GM18868 (cell line): ENCODE results near the gene CASS4.
"Not testable (repeated sequence)": the region's sequence is repeated elsewhere in the genome, so short reads cannot be mapped to it uniquely, and the experiment has no call there.

Experiments used
- ATAC-seq: cut with Tn5 transposase; IDR thresholded peaks from one replicate; pipeline ENCODE4 v1.9.1; 2021; ENCODE audit warnings: mild to moderate bottlenecking, moderate library complexity; ENCODE audit not compliant: unreplicated experiment

Gene CASS4, protein sequence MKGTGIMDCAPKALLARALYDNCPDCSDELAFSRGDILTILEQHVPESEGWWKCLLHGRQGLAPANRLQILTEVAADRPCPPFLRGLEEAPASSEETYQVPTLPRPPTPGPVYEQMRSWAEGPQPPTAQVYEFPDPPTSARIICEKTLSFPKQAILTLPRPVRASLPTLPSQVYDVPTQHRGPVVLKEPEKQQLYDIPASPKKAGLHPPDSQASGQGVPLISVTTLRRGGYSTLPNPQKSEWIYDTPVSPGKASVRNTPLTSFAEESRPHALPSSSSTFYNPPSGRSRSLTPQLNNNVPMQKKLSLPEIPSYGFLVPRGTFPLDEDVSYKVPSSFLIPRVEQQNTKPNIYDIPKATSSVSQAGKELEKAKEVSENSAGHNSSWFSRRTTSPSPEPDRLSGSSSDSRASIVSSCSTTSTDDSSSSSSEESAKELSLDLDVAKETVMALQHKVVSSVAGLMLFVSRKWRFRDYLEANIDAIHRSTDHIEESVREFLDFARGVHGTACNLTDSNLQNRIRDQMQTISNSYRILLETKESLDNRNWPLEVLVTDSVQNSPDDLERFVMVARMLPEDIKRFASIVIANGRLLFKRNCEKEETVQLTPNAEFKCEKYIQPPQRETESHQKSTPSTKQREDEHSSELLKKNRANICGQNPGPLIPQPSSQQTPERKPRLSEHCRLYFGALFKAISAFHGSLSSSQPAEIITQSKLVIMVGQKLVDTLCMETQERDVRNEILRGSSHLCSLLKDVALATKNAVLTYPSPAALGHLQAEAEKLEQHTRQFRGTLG

DNA sequence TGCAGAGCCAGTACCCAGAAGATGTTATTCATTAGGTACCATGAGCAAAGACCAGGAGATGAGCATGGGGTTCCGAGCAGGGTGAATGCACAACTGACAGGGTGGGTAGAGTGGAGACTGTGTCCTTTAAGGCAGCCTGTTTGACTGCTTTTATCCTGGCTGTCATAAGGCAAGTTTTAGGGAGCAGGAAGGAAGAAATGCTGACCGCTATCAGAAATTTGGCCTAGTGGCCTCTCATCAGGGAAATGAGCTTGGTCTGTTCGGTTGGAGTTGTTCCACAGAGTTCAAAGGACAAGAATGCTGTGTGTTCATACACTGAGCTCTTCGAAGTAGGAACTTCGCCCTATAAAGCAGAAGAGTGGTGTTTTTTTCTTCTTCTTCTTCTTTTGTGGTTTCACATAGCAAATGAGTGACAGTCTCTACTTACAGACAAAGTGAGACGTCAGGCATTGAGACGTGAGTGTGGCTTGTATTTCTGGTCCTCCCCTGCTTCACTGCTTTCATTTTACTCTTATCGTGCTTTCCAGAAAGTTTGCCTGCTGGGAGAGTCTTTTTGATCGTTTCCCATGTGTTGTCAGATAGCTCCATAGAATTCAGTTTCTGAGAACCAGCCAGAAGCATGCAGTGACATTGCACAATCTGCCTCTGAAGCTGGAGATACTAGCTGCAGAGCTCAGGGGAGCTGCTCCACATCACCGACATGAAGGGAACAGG lies at the start of gene CASS4:
Gene CASS4, plus strand, starts transcription at position 502 of the 714 bp plus-strand sequence. Its CDS starts 199 bp downstream, at position 701.
- peak; percentile 83 for ATAC-seq

DNA sequence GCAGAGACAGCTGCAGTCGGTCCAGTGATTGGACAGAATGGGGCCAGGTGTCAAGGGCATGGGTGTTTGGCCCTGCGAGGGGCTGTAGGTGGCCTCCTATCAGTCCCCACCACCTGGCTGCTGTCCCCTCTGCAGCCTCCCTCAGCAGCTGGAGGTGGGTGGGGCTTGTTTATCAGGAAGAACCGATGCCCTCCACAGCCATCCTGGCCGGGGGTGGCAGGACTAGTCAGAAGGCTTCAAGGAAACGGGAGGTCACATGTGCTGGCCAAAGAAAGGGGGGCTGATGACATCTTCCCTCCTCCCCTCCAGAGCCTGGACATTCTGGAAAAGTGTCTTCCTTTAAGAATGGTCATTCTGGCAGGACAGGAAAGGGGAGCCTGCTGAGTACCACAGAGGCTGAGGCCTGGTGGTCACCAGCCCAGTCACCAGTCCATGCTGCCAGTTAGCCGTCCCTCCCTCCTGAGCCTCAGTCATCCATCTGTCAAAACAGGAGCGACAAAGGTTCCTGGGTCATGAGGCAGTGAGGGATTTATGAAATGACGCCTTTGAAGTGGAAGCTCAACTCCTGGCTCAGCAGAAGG lies 49.1 kb upstream of the CASS4 start:
- ATAC-seq, result no peak

DNA sequence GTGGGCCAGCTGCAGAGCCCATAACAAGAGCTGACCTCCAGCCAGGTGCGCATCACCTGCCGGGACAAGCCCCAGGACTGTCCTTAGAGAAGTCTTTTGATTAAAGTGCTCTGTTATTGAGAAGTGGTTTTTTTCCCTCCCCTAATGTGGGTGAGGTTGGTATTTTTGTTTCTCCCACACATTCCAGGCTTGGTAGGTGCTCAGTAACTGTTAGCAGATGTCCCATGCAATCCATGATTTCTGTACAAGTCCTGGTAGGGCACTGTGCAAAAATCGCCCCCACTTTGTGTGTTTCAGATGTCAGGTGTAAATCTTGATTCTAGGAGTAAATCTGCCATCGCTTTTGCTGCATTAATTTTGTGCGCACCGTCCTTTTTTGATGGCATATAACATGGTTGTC lies 48.6 kb upstream of the CASS4 start:
- no peak for ATAC-seq

DNA sequence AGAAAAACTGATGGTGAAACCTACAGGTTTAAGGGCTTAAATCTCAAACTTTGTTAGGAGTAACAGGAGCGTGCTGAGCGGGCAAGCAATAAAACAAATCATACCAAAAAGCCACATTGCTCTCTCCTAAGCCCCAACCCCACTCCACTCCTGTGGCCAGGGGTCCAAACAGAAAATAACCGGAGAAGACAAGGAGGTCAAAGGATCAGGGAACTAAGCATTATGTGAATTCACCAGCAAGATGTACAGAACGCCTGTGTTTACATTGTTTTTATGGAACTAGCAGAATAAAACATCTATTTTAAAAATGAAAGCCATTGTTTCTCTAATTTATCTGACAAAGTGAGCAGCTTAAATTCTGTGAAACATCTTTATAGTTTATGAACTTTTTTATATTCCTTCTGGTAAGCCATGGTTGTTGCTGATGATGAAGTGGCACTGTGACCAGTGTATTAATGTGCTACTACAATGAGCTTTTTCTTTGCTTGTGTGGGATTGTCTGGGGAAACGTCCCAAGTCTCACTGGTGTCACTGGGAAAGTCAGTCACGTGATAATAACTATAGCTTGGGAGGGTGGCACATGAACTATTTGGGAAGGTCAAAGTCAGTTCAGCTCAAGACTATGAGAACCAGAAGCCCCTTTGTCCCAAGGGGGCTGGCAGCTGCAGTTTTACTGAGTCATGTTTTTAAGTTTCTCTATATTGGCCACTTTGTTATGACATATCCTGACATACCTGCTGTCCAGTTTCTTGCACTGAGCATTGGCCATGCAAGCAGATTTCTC lies 43.5 kb upstream of the CASS4 start:
- ATAC-seq, result no peak

DNA sequence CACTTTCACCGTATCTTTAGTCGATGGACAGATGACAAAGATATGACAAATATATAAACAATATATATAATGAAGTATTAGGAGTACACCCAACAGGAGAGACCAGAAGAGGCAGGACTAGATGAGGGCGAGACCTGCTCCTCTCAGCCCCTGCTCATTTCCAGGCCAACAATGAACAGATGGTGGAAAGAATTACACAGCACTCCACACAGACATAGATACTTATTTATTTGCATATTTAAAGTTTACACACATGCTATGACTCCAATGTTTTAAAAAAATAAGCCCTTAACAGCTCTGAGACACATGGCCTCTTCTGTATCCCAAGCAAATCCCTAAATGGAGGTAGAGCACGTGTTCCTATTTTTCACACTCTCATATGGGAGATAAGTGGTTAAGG lies 42.9 kb upstream of the CASS4 start:
- no peak for ATAC-seq

DNA sequence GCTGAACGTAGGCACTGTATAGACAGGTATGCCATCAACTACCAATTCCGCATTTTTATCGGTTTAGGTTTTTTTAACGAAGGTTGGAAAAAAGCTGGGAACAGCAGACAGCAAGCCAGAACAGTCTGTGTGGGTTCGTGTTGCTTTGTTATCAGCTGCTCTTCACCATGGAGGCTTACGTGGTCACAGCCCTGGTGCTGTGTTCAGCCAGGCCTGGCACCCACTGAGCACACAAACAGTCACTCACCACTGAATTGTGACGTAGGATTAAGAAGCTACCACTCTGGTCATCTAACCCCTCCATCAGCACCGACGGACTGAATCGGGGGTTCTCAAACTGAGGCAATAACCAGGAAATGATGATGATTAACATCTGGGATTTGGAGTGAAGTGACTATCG lies 40.1 kb upstream of the CASS4 start:
- no peak for ATAC-seq

DNA sequence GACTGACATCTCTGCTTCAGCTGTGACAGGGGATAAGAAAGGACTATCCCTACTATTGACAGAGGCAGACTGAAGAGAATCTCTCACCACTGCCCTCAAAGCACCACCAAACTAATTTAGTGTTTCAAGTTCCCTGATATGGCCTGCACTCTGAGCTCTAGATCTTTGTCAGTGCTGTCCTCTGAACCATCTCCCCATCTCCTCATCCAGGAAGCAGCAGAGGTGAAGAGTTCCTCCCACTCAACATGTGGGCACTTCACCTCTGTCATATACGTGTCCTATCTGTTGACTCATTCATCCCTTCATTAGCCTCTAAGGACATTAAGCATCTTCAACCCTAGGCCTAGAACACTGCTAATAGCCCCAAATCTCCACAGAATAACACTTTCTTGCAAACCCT lies 39.2 kb upstream of the CASS4 start:
- no peak for ATAC-seq

DNA sequence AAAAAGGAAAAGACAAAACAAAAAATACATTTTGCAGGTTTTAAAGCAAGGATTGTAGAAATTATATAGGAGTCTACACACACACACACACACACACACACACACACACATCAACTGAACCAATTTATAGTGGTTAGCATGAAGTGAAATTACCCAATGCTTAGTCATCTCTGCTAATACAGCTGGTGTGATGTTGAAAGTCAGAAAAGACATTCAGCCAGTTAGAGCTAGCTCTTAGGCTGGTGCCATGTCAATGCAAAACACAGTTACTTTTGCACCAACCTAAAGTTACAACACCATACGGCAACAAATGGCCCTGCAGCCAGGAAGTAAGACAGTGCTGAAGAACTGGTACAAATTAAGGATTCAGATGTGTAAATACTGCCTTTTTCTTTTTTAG lies 38.1 kb upstream of the CASS4 start:
- peak; percentile 73 for ATAC-seq

DNA sequence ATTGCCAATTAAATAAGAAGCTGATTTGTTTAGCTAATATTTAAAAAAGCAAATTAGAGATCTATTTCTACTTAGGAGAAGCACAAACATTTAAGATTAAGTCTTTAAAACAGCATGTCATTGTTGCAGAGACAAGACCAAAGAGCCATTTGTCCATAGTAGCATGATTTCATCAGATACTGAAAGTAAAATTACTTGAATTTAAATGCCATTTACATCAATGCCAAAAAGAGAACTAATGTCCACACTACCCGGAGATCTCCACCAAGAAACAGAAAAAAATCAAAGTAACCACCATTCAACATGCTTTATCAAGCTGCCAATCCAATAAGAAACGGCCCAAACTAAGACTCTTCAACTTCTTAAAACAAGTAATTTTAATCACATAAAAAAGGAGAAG lies 35.7 kb upstream of the CASS4 start:
- no peak for ATAC-seq

DNA sequence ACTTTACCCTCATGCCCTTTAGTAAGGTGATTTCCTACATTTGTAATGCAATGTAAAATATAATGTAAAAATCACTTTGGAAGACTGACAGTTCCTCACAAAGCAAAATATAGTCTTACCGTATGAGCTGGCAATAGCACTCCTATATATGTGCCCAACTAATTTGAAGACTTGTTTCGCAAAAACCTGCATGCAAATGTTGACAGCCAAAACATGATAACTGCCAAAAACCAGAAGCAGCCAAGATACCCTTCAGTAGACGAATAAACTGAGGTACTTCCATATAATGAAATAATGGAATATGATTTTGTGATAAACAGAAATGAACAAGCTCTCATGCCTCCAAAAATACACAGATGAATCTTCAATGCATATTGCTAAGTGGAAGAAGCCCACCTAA lies 33.7 kb upstream of the CASS4 start:
- ATAC-seq, result no peak

DNA sequence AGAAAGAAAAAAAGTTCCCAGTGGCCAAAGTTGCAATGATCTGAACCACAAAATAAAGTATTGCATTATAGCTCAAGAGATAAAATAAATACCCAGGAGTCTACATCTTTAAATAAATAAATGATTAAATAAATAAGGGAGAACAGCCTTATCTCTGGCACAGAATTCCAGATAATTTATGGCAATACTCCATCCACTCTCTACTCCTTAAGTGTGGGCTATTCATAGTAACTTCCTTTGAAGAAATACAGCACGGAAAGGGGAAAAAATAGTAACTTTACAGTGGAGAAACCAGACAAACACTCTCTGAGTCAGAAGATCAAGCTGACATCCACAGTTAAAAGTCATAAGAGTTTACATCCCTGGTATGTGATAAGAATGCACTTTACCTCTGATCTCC lies 31.7 kb upstream of the CASS4 start:
- no peak for ATAC-seq

DNA sequence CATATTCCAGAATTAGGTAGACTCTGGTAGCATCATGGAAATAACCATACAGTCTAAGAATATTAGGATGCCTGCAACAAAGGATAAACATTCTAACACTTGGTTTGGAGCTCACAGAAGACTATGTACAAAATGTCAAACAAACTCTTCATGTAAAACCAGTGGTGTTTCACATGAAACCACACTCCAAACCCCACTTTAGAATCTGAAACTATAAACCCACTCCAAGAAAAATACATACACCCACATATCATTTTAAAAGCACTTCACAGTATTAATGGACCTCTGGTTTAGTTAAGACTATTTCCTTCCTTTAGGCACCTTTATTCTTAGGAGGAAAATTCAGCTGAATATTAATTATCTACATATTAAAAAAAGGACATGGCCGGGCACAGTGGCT lies 30.6 kb upstream of the CASS4 start:
- no peak for ATAC-seq

DNA sequence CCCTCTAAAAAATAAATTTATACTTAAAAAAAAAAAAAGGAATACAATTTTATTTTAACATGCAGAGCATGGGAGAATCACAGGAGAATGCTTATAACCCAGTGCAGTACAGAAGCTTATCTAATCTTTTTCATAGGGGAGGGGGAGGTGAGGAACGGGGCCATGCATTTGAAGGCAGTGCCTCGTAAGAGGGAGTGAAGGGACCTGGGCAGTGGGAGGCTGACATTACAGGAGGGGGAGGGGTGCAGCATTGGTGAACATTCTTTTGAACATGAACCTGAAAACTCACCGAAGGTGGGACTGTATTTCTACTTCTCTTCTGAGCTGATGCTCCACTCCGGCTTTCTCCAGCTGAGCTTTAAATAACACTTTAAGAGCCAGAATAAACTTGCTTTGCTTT lies 29.4 kb upstream of the CASS4 start:
- no peak for ATAC-seq

DNA sequence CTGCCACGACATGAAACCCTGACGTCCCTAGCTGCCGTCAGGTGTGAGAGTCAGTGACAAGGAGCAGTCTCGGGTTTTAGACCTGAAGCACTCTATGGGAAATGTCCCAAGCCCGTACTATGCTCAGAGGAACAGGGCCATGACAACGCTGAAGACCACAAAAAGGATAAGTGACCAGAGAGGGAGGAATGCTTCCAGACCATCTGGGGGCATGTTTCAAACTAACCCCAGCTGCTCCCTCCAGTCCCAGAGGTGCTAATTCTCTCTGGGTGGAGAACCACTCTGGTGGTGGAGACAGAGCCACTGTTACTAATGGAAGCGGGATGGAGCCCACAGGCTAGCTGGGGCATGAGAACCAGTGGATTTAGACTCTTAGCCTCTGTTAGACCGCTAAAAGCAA lies 28.7 kb upstream of the CASS4 start:
- no peak for ATAC-seq

DNA sequence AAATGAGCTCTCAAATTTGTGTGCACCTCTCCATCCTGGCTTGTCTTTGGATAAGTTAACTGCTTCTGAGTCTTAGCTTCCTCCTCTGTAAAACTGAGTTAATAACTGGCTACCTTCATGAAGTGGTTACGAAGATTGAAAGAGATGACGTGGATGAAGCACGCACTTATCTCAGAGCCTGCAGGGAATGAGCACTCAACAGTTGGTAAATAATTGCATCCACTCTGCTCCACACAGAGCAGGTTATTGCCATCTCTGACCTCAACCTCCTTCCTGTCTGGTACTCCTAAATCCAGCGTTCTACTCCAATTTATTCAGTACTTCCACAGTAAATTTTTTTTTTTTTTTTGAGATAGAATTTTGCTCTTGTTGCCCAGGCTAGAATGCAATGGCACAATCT lies 26.9 kb upstream of the CASS4 start:
- ATAC-seq, result no peak

DNA sequence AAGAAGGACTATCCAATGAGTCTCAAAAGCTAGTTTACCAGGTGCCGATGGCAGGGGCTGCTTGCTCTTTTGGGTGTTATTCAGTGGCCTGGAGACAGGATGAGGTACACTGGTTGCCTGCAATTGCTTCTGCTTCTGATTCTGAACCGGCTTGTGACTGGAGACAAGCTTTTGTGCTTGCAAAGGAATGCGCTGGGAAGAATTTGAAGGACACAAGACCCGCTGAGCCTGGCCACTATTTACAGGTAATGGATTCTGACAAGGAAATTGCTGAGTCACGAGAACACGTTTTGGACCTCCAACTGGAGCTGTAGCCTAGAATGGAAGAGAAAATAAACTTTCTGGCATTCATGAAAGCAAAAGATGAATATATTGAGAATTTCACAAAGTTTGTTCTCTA lies 25.8 kb upstream of the CASS4 start:
- ATAC-seq, result no peak

DNA sequence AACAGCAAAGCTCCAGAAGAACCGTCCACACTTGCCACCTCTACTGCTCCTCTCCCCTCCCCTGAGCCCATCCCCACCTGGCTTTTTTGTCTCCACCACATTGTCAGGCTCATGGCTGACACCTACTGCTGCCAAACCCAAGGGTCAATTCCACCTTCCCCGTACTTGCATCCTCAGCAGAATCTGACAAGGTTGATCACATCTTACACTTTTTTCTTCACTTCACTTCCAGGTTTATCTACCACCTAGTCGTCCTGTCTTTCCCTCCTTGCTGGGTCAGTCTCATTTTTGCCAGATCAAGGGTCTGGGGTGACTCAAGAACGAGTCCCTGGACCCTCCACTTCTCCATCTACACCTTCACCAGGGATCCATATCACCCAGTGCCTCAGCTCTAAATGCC lies 23.2 kb upstream of the CASS4 start:
- ATAC-seq, result no peak

DNA sequence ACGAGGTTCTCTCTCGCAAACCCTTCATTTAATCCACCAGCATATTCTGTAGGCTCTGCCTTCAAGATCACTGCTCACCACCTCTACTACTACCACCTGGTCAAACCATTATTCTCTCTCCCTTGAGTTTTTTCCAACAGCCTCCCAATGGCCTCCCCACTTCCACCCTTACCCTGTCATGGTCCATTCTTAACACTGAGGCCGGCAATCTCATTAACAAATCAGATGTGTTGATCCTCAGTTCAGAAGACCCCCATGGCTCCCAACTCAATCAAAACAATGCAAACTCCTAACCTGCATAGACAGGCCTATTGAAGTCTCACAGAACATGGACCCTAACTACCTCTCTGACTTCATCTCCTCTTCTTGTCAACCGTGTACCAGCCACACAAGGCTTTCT lies 22.3 kb upstream of the CASS4 start:
- ATAC-seq, result no peak

DNA sequence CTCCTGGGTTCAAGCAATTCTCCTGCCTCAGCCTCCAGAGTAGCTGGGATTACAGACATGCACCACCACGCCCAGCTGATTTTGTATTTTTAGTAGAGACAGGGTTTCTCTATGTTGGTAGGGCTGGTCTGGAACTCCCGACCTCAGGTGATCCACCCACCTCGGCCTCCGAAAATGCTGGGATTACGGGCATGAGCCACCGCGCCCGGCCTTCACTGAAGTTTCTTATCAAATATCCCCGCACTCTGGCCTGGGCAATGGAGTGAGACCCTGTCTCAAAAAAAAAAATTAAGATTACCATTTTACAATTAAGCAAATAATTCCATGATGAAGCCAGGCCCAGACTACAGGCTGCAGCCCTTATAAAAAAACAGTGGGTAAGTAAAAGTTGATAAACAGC lies 21.7 kb upstream of the CASS4 start:
- ATAC-seq, result not testable (repeated sequence)

DNA sequence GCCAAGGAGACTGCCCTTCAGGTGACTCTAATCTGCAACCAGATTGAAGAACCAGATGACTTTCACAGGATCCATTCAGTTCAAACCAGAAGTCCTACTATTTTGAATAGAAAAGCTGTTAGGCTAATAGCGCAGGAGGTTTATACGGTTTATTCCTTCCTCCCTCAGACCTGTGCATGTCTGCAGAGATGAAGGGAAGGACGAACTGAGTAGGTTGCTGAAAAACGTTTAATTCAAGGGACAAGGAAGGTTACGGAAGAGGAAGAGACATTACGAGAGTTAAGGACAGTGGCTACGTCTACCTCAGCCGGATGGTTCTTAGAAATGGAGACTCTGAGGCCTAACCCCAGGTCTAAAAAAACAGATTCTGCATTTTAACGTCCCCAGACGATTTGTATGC lies 21.0 kb upstream of the CASS4 start:
- no peak for ATAC-seq
